CD4-positive, alpha-beta T cell (primary cell): ENCODE results near the gene ARHGAP31. TPM values are rescaled to one million over a fixed set of nuclear protein-coding genes. Genes with fewer than 3 reads are reported as not detected.

Experiments used
- ATAC-seq: fragments of 200-7000 bp; cut with Tn5 transposase; one replicate; pipeline ENCODE4 v1.10.0; 2022; ENCODE audit warnings: mild to moderate bottlenecking; ENCODE audit not compliant: poor library complexity
- CTCF ChIA-PET: fragments of 350-600 bp; sonication (Branson Sonifier 250); formaldehyde crosslinking; loops from one replicate; lab custom pipeline; 2021; ENCODE audit warnings: antibody characterized with exemption, inconsistent platforms; lab: Charles Lee
- POLR2A ChIA-PET: fragments of 350-600 bp; sonication (Branson Sonifier 250); formaldehyde crosslinking; loops from one replicate; lab custom pipeline; 2021; ENCODE audit warnings: antibody characterized with exemption, inconsistent platforms; lab: Charles Lee
- DNase-seq, 14 experiments: peaks; one replicate each; pipeline ENCODE4 v3.0.0-alpha.2; 2013 to 2020; ENCODE audit warnings: mixed read lengths in 2 of 14
- H3K27ac ChIP-seq, 2 donors: one replicate each; pipeline versions ENCODE4 v1.5.1 to v1.7.0; 2013; ENCODE audit warnings: low read length in 2 of 2, low read depth in 1 of 2, mild to moderate bottlenecking in 1 of 2
- H3K27me3 ChIP-seq, 2 experiments: 1 replicate in 1 of 2; 2 replicates in 1 of 2; pipeline versions ENCODE4 v1.6.1 to v1.7.0; 2013; ENCODE audit warnings: low read length in 2 of 2, control low read depth in 1 of 2, mild to moderate bottlenecking in 1 of 2, moderate library complexity in 1 of 2; ENCODE audit not compliant: insufficient read depth in 2 of 2, control insufficient read depth in 1 of 2
- H3K36me3 ChIP-seq: one replicate; pipeline ENCODE4 v1.6.1; 2013; ENCODE audit warnings: low read length, control low read depth; ENCODE audit not compliant: insufficient read depth
- H3K4me1 ChIP-seq: one replicate; pipeline ENCODE4 v1.6.1; 2013; ENCODE audit warnings: low read length, control low read depth; ENCODE audit not compliant: insufficient read depth
- H3K4me3 ChIP-seq: one replicate; pipeline ENCODE4 v1.5.1; 2013; ENCODE audit warnings: mild to moderate bottlenecking, low read length, moderate library complexity
- H3K9me3 ChIP-seq, 2 experiments: 1 replicate in 1 of 2; 2 replicates in 1 of 2; pipeline versions ENCODE4 v1.6.1 to v1.7.0; 2013; ENCODE audit warnings: low read length in 2 of 2, mild to moderate bottlenecking in 2 of 2, control low read depth in 1 of 2, moderate library complexity in 1 of 2; ENCODE audit not compliant: control insufficient read depth in 1 of 2, insufficient read depth in 1 of 2
- H3K27ac Mint-ChIP-seq: one replicate; pipeline ENCODE4 v1.8.0; 2020; ENCODE audit warnings: mixed read lengths
- H3K27me3 Mint-ChIP-seq: one replicate; pipeline ENCODE4 v1.8.0; 2021; ENCODE audit warnings: mixed read lengths
- H3K36me3 Mint-ChIP-seq: one replicate; pipeline ENCODE4 v1.8.0; 2021; ENCODE audit warnings: low read depth, mixed read lengths
- H3K4me1 Mint-ChIP-seq: one replicate; pipeline ENCODE4 v1.8.0; 2021; ENCODE audit warnings: low read depth, mixed read lengths
- H3K4me3 Mint-ChIP-seq: one replicate; pipeline ENCODE4 v1.8.0; 2020; ENCODE audit warnings: mild to moderate bottlenecking, mixed read lengths
- H3K9me3 Mint-ChIP-seq: one replicate; pipeline ENCODE4 v1.8.0; 2020; ENCODE audit warnings: mixed read lengths
- intact Hi-C, 2 experiments: fragments of 100-400 bp; cut with DNase I in 1 of 2; cut with micrococcal nuclease in 1 of 2; formaldehyde crosslinking; loops; one replicate each; pipeline versions ENCODE4 v1.15.1 to v1.9.0; 2023 to 2025; cut with DNase I, micrococcal nuclease
- total RNA-seq, 174 experiments: library from RNA in 2 of 174; stranded (reverse) in 2 of 174; gene quantifications; one replicate each; pipeline ENCODE4 v1.2.3 and lab custom pipeline; 2021 to 2026
- TF ChIP-seq, protein P1 (sequence below): fragments of 200-600 bp; IDR thresholded peaks from one replicate; pipeline ENCODE4 v1.8.0; 2022; ENCODE audit warnings: antibody characterized with exemption, mild to moderate bottlenecking

ARHGAP31 gene
- total RNA-seq, 2 experiments from 2014 or later, result 2.4 to 2.9 TPM

DNA sequence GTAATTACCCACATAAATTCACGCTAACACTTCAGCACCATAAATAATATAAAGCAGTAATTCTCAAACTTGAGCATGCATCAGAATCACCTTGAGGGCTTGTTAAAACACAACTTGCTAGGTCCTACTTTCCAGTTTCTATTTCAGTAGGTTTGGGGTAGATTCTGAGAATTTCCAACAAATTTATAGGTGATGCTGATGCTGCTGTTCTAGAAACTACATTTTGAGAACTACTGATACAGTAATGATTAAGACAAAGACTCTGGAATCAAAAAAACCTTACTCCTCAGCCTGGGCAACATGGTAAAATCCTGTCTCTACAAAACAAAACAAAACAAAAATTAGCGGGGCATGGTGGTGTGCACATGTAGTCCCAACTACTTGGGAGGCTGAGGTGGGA lies 150.4 kb downstream of the ARHGAP31 start:
- Mint-ChIP-seq H3K4me1 (no peaks in the 10 kb centered on the region), H3K9me3 (no peaks in the 10 kb centered on the region), H3K27me3 (no peaks in the 10 kb centered on the region), H3K27ac (no peak overlapping the region), H3K36me3 (peaks cover 89% of the 10 kb centered on the region), H3K4me3 (no peak overlapping the region)
- no peaks in the 10 kb centered on the region for H3K4me1 ChIP-seq
- no peak for ATAC-seq
- H3K27me3 ChIP-seq, result no peaks in the 10 kb centered on the region
- H3K27ac ChIP-seq, result no peak overlapping the region
- H3K36me3 ChIP-seq, result peaks cover 55% of the 10 kb centered on the region
- H3K9me3 ChIP-seq, result no peaks in the 10 kb centered on the region
- no peak overlapping the region for H3K4me3 ChIP-seq
- DNase-seq, result no peak
- TF ChIP-seq, protein P1, sequence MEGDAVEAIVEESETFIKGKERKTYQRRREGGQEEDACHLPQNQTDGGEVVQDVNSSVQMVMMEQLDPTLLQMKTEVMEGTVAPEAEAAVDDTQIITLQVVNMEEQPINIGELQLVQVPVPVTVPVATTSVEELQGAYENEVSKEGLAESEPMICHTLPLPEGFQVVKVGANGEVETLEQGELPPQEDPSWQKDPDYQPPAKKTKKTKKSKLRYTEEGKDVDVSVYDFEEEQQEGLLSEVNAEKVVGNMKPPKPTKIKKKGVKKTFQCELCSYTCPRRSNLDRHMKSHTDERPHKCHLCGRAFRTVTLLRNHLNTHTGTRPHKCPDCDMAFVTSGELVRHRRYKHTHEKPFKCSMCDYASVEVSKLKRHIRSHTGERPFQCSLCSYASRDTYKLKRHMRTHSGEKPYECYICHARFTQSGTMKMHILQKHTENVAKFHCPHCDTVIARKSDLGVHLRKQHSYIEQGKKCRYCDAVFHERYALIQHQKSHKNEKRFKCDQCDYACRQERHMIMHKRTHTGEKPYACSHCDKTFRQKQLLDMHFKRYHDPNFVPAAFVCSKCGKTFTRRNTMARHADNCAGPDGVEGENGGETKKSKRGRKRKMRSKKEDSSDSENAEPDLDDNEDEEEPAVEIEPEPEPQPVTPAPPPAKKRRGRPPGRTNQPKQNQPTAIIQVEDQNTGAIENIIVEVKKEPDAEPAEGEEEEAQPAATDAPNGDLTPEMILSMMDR, result no peak
- POLR2A ChIA-PET, result no interaction called here
- intact Hi-C loops, result no loop called here
- CTCF ChIA-PET, result no interaction called here

DNA sequence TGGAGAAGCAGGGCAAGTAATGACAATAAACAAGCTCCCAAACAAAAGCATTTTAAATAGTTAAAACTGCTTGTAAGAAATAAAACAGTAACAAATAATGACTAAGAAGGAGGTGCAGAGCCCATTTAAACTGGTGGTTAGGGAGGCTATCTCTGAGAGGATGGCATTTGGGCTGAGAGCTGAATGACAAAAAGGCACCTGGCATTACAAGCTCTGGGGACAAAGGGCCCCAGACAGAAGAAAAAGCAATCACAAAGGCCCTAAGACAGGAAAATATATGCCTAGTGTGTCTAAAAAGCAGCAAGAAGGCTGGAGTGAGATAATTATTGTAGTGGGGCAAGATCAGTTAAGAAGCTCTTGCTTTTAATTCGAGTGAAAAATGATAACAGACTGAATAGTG lies 159.6 kb downstream of the ARHGAP31 start:
- POLR2A ChIA-PET, result interaction anchor here (0.7 to 1.5 kb wide), 2 partner anchors 10 to 213 kb away, joined by 3 to 5 read pairs; partner anchors contain the start of genes B4GALT4 and TMEM39A
- peaks cover 88% of the 10 kb centered on the region for H3K36me3 ChIP-seq

DNA sequence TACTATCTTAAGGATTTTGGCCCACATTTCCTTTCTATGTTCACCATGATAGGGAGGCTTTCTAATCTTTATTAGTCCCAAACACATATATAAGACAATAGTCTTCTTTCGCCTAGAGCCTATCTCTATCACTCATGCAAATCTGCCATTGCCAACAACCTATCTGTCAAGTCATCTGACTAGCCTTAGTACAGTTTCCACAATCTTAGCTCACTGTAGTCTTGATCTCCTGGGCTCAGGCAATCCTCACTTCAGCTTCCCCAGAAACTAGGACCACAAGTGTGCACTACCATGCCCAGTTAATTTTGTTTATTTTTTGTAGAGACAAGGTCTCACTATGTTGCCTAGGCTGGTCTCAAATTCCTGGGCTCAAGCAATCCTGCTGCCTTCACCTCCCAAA lies 162.3 kb downstream of the ARHGAP31 start:
- ChIA-PET CTCF (no interaction called here), POLR2A (no interaction called here)
- intact Hi-C loops, result loop anchor here in 1 of 2 experiments (10.0 kb wide), 1 partner anchor 182 kb away; no protein-coding TSS in a partner anchor
- Histone ChIP-seq H3K27ac (no peak overlapping the region), H3K4me3 (no peak overlapping the region), H3K9me3 (no peaks in the 10 kb centered on the region), H3K27me3 (no peaks in the 10 kb centered on the region), H3K36me3 (peaks cover 83% of the 10 kb centered on the region), H3K4me1 (no peaks in the 10 kb centered on the region)
- peaks cover 94% of the 10 kb centered on the region for H3K36me3 Mint-ChIP-seq
- no peak for DNase-seq
- peaks cover 48% of the 10 kb centered on the region for H3K4me1 Mint-ChIP-seq
- no peaks in the 10 kb centered on the region for H3K27me3 Mint-ChIP-seq
- TF ChIP-seq, protein P1, result no peak
- ATAC-seq, result no peak
- H3K9me3 Mint-ChIP-seq, result no peaks in the 10 kb centered on the region
- no peak overlapping the region for H3K27ac Mint-ChIP-seq
- no peak overlapping the region for H3K4me3 Mint-ChIP-seq

More for the DNA sequence above, 159.6 kb downstream of the ARHGAP31 start:
- Histone ChIP-seq H3K27me3 (no peaks in the 10 kb centered on the region), H3K4me3 (no peak overlapping the region), H3K27ac (no peak overlapping the region), H3K9me3 (no peaks in the 10 kb centered on the region), H3K4me1 (no peaks in the 10 kb centered on the region)
- intact Hi-C loops, result loop anchor here in 1 of 2 experiments (10.0 kb wide), 1 partner anchor 179 kb away; no protein-coding TSS in a partner anchor
- DNase-seq, result no peak
- CTCF ChIA-PET, result no interaction called here
- Mint-ChIP-seq H3K27me3 (no peaks in the 10 kb centered on the region), H3K4me3 (no peak overlapping the region), H3K27ac (no peak overlapping the region), H3K4me1 (peaks cover 27% of the 10 kb centered on the region), H3K9me3 (no peaks in the 10 kb centered on the region), H3K36me3 (peaks cover 92% of the 10 kb centered on the region)
- no peak for ATAC-seq
- TF ChIP-seq, protein P1, result no peak
